T-helper 9 cell (primary cell): ENCODE results near the gene CCDC13.

Experiments used
- DNase-seq: peaks from one replicate; pipeline ENCODE4 v3.0.0-alpha.2; 2020

CCDC13 gene

GRCh38 chr3:42796332-42796885 is 23.4 kb upstream of the CCDC13 start:
- no peak for DNase-seq

- DNase-seq: no peak
Measured at GRCh38 chr3:42795621-42796181, 22.6 kb upstream of the CCDC13 start.

- no peak for DNase-seq
Measured at GRCh38 chr3:42790714-42791229, 17.7 kb upstream of the CCDC13 start.

GRCh38 chr3:42786631-42787030 is 13.6 kb upstream of the CCDC13 start:
- DNase-seq: no peak

GRCh38 chr3:42786212-42786611 is 13.2 kb upstream of the CCDC13 start:
- DNase-seq: no peak

- no peak for DNase-seq
Measured at GRCh38 chr3:42780892-42781700, 8.0 kb upstream of the CCDC13 start.

- no peak for DNase-seq
Measured at GRCh38 chr3:42780398-42780797, 7.3 kb upstream of the CCDC13 start.

DNA sequence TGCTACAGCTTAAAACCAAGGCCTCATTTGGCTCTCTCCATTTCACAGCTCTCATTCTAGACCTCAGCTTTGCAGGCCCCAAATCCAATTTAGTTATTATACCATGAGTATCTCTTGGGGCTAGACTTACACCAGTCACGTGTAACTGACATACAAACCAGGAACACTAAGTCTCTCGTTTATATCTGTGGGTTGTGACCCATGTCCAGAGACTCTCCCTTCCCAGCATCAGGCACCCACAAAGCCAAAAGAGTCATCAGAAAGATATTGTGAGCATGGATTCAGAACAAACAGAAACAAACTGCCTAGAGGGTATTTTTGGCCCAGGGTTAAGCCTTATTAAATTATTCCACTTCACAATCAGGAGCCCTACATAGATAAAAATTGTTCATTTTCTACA is 5.6 kb upstream of the CCDC13 start:
- DNase-seq: no peak

DNA sequence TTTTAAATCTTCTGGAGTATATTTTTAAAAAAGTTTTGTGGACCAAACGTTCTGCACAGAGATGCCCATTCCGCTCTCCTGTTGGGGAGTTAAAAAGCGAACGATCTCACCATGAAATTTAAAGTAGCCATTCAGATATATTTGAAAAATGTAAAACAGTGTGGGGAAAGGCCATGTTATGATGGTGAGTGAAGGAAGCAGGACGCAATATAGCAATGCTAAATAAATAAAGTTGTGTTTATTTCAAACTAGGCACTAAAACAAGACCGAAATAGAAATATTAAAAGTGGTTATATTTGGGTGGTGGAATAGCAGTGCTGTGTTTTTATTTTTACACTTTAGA is 327 bp upstream of the CCDC13 start:
- DNase-seq: no peak

DNA sequence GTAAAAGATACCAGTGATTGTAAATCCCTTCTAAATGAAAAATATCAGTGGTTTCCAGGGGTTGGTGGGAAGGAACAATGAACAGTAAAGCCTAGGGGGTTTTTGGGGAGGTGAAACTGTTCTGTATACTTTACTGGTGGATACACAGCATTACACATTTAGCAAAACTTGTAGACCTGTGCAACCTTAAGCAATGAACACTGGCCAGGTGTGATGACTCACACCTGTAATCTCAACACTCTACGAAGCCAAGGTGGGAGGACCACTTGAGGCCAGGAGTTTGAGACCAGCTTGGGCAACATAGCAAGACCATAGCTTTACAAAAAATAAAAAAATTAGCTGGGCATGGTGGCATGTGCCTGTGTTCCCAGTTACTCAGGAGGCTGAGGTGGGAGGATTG is 1.8 kb downstream of the CCDC13 start:
- no peak for DNase-seq

GRCh38 chr3:42769477-42770131 is 3.4 kb downstream of the CCDC13 start:
- DNase-seq: no peak

DNA sequence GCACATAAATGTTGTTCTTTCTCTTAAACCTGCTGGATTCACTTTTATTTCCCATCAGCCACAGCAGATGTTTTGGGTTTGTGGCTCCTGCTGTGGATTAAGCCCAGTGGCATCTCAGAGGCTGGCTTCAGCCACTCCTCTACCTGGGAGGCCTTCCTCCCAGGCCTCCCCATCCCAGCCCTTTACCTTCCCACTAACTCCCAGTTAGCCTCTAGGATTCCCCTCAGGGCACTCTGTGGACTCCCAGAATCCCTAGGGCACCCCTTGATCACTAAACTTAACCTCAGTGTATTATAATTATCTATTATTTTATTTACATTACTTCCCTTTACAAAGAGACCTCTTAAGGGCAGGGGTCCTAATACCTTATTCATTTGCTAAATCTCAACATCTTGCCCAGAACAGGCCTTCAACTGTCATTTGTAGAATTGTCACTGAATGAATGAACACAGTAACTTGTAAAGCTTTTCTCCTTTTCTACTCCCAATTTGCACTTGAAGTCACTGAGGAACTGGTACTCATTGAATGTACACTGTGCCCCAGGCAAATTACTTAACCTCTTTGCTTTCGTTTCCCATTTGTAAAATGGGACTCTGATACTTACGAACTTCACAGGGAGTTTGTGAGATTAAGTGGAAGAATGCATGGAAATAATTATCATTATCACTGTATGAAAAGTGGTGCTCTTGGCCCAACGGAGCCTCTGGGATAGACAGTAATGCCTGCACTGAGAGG is 8.3 kb downstream of the CCDC13 start:
- DNase-seq: no peak

DNA sequence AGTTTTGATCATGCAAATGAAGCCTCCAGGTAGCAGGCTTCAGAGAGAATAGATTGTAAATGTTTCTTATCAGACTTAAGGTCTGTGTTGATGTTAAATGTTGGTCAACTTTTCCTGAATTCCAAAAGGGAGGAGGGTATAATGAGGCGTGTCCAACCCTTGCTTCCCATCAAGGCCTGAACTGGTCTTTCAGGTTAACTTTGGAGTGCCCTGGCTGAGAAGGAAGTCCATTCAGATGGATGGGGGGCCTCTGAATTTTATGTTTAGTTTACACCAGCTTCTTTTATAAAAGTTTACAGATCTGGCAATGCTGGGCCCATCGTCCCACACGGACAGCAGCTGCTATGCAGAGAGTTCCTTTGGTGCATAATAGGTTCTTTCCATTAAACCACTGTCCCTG is 8.9 kb downstream of the CCDC13 start:
- no peak for DNase-seq

DNA sequence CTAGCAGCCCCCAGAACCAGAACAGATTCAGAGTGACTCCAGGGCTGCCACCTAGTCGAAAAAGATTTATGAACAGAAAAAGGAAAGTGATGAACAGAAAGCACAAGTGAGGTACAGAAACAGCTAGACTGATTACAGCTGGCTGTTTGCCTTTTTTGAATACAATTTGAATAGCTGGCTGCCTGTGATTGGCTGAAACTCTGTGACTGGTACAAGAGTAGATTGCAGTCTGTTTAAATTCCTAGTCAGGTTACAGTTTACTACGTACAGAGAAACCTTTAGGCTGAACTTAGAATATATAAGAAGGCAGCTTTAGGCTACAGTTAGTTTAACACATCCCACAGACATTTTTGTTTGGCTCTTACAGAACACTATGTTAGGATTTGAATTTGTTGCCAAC is 10.0 kb downstream of the CCDC13 start:
- DNase-seq: no peak

DNA sequence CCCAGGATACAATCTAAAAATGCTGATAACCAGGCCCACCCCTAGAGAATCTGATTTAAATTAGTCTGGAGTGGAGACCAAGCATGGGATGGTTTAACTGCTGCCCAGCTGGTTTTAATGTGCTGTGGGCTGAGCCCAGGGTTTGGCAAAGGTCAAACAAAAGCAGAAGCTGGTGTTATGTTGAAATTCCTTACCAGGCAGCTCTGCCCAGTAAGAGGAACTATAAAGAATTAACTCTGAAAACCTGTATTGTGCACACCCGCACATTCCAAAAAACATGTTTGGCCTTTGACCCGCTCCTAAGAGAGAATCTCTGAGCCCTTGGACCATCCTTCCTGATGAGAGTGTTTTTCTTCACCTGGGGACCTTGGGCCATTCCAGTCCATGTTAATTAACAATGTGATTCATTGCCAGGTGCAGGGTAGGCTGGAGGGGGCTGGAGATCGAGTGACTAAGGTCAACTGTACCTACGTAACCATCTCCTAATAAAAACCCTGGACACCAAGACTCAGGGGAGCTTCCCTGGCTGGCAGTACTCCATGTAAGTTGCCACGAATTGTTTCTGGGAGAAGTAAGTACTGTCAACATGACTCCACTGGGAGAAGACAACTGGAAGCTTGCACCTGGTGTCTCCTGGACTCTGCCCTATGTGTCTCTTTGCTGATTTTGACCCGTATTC is 10.9 kb downstream of the CCDC13 start:
- DNase-seq: no peak

GRCh38 chr3:42758126-42758525 is 14.9 kb downstream of the CCDC13 start:
- DNase-seq: no peak

- DNase-seq: no peak
Measured at GRCh38 chr3:42756681-42757213, 16.3 kb downstream of the CCDC13 start.

GRCh38 chr3:42755681-42756578 is 17.1 kb downstream of the CCDC13 start:
- DNase-seq: no peak

- no peak for DNase-seq
Measured at GRCh38 chr3:42753757-42754156, 19.3 kb downstream of the CCDC13 start.

GRCh38 chr3:42752961-42753360 is 20.1 kb downstream of the CCDC13 start:
- no peak for DNase-seq

DNA sequence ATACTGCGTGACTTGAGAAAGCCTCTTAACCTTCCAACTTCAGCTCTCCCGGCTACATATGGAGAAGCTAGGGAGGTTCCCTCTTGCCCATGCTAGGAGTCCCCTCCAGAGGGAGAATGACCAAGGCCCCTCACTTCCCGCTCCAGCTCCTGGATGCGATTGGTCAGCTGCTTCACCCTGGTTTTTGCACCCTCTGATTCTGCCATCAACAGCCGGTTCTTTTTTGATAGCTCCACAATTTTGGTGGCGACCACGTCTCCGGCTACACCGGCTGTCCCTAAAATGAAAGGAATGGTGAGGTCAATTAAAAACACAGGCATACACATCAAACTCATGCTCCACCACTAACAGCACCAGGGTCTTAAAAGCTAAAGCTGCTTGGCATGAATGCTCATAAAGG is 20.6 kb downstream of the CCDC13 start:
- DNase-seq: no peak
